IPS-20b (cell line): ENCODE results near the gene MGAT5B.

Experiments
- H3K27ac ChIP-seq: one replicate; pipeline ENCODE4 v1.5.1; 2013; ENCODE audit warnings: low read length
- H3K27me3 ChIP-seq: 2 replicates; pipeline ENCODE4 v1.6.1; 2013; ENCODE audit warnings: mild to moderate bottlenecking, low read length, inconsistent platforms; ENCODE audit not compliant: insufficient read depth
- H3K36me3 ChIP-seq: 2 replicates; pipeline ENCODE4 v1.6.1; 2013; ENCODE audit warnings: low read depth, mild to moderate bottlenecking, inconsistent platforms, low read length, moderate library complexity; ENCODE audit not compliant: insufficient read depth
- H3K4me1 ChIP-seq: 2 replicates; pipeline ENCODE4 v1.6.1; 2013; ENCODE audit warnings: mild to moderate bottlenecking, control low read depth, inconsistent platforms, low read length, moderate library complexity; ENCODE audit not compliant: insufficient read depth
- H3K4me3 ChIP-seq: 2 replicates; pipeline ENCODE4 v1.5.1; 2013; ENCODE audit warnings: mild to moderate bottlenecking, low read length, inconsistent platforms
- H3K9ac ChIP-seq: 2 replicates; pipeline ENCODE4 v1.6.1; 2013; ENCODE audit warnings: low read depth, mild to moderate bottlenecking, inconsistent platforms, low read length, moderate library complexity
- H3K9me3 ChIP-seq: 2 replicates; pipeline ENCODE4 v1.6.1; 2013; ENCODE audit warnings: mild to moderate bottlenecking, low read depth, low read length, inconsistent platforms; ENCODE audit not compliant: insufficient read depth

MGAT5B gene

DNA sequence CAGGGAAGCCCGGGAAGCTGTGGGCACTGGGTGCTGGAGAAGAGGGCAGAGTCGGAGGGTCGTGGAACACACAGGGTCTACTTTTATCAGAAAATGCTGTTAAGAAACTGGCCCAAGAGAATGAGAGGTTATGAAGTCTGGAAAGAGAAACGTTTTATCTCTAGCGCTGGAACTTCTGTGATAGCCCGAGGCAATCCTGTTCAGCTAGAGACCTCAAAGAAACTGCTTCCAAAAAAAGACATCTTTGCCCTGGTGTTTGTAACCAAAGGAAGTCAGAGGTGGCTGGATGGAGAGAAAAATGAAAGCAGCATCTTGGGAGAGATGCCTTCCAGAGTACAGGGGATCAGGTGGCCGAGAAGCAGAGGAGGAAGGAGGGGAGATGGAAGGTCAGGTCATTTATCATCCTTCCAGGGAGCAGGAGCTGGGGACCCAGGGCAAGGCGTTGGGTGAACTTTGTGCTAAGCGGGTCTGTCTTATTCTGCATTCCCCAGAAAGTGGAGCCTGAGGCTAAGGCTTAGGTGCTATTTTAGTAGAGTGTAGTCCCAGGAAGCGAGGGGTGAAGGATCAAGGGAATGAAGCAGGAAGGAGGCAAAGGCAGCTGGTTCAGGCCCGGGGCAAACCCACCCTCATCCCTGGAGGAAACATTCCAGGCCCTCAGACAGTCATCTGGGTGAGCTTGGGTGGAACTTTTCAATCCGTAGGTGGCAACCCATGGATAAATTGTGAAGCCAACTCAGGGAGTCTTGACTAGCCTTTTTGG, 66.5 kb downstream of the MGAT5B start:
- Histone ChIP-seq H3K9ac (no peak overlapping the region), H3K4me3 (no peak overlapping the region), H3K4me1 (no peaks in the 10 kb centered on the region), H3K27me3 (no peaks in the 10 kb centered on the region), H3K36me3 (no peaks in the 10 kb centered on the region), H3K27ac (no peak overlapping the region), H3K9me3 (no peaks in the 10 kb centered on the region)

DNA sequence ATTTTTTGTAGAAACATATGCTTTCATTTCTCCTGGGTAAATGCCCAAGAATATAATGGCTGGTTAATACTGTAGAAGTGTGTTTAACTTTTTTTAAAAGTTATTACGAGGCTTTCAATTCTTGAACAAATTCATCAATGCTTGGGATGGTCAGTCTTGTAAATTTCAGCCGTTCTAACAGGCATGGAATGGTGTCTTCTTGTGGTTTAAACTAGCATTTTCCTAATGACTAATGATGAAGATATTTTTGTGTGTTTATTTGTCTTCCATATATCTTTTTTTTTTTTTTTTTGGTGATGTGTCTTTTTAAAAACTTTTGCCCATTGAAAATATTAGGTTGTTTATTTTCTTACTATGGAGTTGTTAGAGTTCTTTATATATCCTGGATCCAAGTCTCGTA, 67.1 kb downstream of the MGAT5B start:
- H3K4me1 ChIP-seq: no peaks in the 10 kb centered on the region
- no peaks in the 10 kb centered on the region for H3K36me3 ChIP-seq
- no peak overlapping the region for H3K4me3 ChIP-seq
- no peak overlapping the region for H3K9ac ChIP-seq
- H3K27me3 ChIP-seq: no peaks in the 10 kb centered on the region
- no peak overlapping the region for H3K27ac ChIP-seq
- H3K9me3 ChIP-seq: no peaks in the 10 kb centered on the region

DNA sequence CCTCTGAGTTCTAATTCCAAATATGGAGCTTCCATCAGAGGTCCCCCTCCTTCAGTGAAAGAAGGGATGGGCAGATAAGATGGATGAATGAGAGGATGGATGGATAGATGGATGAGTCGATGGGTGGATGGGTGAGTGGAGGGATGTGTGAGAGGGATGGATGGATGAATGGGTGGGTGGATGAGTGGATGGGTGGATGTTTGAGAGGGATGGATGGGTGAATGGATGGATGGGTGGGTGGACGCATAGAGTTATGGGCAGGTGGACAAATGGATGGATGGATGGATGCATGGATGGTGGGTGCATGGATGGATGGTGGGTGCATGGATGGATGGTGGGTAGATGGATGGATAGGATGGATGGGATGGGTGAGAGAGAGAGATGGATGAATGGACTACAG, 69.0 kb downstream of the MGAT5B start:
- H3K27ac ChIP-seq: no peak overlapping the region
- H3K4me1 ChIP-seq: no peaks in the 10 kb centered on the region
- H3K36me3 ChIP-seq: no peaks in the 10 kb centered on the region
- H3K9ac ChIP-seq: no peak overlapping the region
- H3K9me3 ChIP-seq: no peaks in the 10 kb centered on the region
- H3K4me3 ChIP-seq: no peak overlapping the region
- no peaks in the 10 kb centered on the region for H3K27me3 ChIP-seq

DNA sequence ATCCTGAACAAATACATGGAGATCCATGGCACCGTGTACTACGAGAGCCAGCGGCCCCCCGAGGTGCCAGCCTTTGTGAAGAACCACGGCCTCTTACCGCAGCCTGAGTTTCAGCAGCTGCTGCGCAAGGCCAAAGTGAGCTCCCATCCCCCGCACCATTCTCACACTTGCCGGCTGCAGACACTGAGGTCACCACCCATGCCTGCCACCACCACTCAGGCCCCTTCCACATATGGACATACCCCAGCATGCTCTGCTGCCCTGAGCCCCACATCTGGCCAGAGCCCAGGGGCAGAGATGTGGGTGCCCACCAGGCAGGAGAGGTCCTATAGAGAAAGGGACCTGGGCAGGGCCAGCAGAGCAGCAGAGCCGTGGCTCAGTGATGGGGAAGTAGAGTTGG, 69.8 kb downstream of the MGAT5B start:
- no peaks in the 10 kb centered on the region for H3K27me3 ChIP-seq
- no peaks in the 10 kb centered on the region for H3K4me1 ChIP-seq
- H3K9ac ChIP-seq: no peak overlapping the region
- H3K36me3 ChIP-seq: no peaks in the 10 kb centered on the region
- H3K4me3 ChIP-seq: no peak overlapping the region
- H3K9me3 ChIP-seq: no peaks in the 10 kb centered on the region
- H3K27ac ChIP-seq: no peak overlapping the region

DNA sequence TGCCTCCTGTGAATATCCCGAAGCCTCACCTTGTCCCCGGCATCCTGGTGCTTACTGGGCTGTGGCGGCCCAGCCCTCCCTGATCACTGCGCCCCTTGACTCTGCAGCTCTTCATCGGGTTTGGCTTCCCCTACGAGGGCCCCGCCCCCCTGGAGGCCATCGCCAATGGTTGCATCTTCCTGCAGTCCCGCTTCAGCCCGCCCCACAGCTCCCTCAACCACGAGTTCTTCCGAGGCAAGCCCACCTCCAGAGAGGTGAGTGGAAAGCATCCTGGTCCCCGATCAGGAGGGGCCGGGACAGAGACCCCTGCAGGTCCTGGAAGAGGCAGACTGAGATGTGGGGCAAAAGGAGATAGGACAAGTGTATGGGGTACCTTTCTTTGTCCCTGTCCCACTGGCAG, 72.1 kb downstream of the MGAT5B start:
- no peaks in the 10 kb centered on the region for H3K36me3 ChIP-seq
- H3K4me3 ChIP-seq: no peak overlapping the region
- no peaks in the 10 kb centered on the region for H3K9me3 ChIP-seq
- no peaks in the 10 kb centered on the region for H3K27me3 ChIP-seq
- no peak overlapping the region for H3K27ac ChIP-seq
- H3K4me1 ChIP-seq: no peaks in the 10 kb centered on the region
- no peak overlapping the region for H3K9ac ChIP-seq

DNA sequence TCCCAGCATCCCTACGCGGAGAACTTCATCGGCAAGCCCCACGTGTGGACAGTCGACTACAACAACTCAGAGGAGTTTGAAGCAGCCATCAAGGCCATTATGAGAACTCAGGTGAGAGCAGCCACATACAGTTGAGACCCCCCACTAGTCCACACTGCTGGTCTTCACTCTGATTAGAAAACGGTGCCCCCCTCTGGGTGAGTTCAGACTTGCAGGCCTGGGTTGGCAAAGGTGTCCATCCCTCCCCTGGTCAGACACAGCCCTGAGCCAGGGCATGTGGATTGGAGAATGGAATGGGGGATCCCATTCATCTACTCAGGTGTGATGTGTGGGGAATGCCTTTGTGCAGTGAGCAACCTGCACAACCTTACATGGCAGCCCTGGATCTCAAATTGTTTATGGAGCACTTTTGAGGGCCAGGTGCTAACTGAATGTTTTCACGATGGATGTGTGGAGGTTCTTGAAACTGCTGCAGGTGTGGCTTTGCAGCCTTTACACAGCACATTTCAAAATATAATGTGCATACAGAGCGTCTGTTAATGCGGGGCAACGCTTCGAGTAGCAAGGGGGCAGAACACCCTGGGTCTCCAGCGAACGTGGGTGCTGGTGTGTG, 72.6 kb downstream of the MGAT5B start:
- no peak overlapping the region for H3K4me3 ChIP-seq

DNA sequence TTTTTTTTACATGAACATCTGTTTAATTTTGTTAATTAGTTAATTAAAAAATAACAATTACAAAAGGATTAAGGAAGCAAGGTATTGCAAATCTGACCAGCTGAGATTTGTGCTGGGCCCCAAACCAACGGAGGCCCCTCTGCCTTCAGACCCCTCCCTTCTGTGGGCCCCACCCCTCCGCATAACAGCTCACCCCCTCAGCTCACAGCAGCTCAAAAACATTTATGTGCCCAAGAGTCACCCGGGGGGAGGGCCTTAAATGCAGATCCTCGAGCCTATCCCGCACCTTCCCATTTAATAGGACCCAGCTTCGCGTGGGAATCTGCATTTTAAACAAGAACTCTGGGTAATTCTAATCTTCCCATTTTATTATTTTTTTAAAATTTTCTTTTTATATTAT, 75.0 kb downstream of the MGAT5B start:
- no peaks in the 10 kb centered on the region for H3K9me3 ChIP-seq
- no peaks in the 10 kb centered on the region for H3K36me3 ChIP-seq
- no peaks in the 10 kb centered on the region for H3K4me1 ChIP-seq
- no peaks in the 10 kb centered on the region for H3K27me3 ChIP-seq
- H3K27ac ChIP-seq: no peak overlapping the region
- no peak overlapping the region for H3K4me3 ChIP-seq
- no peak overlapping the region for H3K9ac ChIP-seq

More for the DNA sequence above, 72.6 kb downstream of the MGAT5B start:
- H3K36me3 ChIP-seq: no peaks in the 10 kb centered on the region
- H3K9ac ChIP-seq: no peak overlapping the region
- no peaks in the 10 kb centered on the region for H3K4me1 ChIP-seq
- no peaks in the 10 kb centered on the region for H3K27me3 ChIP-seq
- H3K27ac ChIP-seq: no peak overlapping the region
- no peaks in the 10 kb centered on the region for H3K9me3 ChIP-seq

DNA sequence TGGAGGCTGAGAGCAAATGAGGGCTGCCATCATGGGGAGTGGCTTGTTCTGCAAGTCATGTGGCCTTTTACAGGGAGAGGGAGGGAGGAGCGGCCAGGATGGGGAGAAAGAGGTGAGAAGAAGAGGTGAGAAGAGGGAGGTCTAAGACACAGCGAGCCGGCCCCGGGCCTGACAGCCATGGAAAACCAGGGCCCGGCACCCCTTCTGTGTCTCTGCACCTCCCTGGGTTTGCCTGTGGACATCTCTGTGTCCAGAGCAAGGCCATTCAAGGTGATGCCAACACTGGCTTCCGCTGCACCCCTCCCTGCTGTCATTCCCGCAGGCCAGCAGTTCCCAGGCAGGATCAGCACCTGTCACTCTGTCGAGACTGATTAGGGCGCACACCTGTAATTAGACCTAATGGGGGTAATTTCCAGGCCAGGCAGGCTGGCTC, 75.6 kb downstream of the MGAT5B start:
- Histone ChIP-seq H3K4me3 (no peak overlapping the region), H3K4me1 (no peaks in the 10 kb centered on the region), H3K27ac (no peak overlapping the region), H3K9me3 (no peaks in the 10 kb centered on the region), H3K36me3 (no peaks in the 10 kb centered on the region), H3K27me3 (no peaks in the 10 kb centered on the region), H3K9ac (no peak overlapping the region)

DNA sequence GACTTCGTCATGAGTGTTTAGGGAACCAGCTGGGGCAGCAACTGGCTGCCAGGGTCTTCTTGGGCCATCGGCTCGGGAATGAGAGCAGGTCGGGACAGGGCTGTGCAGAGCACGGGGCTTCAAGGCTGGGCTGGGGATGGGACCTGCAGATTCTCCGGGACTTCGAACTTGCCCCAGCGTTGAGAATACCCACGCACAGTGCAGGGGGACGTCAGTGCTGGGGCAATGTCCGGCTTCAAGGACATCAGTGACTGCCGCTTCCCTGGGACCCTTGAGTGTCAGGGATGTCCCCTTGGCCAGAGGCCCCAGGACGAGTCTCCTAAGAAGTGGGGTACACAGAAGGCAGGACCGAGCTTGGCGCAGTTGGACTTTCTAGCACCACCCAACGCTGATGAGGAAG, 76.3 kb downstream of the MGAT5B start:
- H3K36me3 ChIP-seq: no peaks in the 10 kb centered on the region
- no peaks in the 10 kb centered on the region for H3K9me3 ChIP-seq
- no peak overlapping the region for H3K4me3 ChIP-seq
- no peak overlapping the region for H3K9ac ChIP-seq
- H3K27ac ChIP-seq: no peak overlapping the region
- H3K4me1 ChIP-seq: no peaks in the 10 kb centered on the region
- H3K27me3 ChIP-seq: no peaks in the 10 kb centered on the region

DNA sequence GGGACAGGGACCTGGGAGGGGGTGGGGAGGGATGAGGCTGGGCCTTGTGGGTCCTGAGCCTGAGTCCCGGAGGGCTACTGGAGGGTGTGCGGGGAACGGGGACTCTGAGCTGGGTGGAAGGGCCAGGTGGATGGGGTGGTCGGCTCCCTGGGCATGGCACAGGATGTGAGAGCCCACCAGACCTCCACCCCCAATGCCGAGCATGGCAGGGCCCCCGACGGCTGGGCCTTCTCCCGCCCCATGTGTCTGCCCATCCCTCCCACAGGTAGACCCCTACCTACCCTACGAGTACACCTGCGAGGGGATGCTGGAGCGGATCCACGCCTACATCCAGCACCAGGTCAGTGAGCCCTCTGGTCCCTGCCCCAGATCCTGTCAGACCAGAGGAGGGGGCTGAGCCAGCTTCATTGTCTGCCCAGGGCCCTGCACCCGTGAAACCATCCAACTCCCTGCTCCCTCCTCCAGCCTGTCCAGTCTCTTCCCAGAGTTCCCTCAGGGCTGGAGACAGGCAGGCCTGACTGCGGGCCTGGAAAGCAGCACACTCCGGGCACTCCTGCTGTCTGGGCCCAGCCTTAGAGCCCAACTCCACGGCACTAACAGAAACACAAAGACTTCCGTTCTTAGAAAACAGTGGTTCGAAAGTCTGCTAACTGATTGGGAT, 78.0 kb downstream of the MGAT5B start:
- Histone ChIP-seq H3K27ac (no peak overlapping the region), H3K36me3 (no peaks in the 10 kb centered on the region), H3K27me3 (no peaks in the 10 kb centered on the region), H3K4me3 (no peak overlapping the region), H3K4me1 (no peaks in the 10 kb centered on the region), H3K9ac (no peak overlapping the region), H3K9me3 (no peaks in the 10 kb centered on the region)

DNA sequence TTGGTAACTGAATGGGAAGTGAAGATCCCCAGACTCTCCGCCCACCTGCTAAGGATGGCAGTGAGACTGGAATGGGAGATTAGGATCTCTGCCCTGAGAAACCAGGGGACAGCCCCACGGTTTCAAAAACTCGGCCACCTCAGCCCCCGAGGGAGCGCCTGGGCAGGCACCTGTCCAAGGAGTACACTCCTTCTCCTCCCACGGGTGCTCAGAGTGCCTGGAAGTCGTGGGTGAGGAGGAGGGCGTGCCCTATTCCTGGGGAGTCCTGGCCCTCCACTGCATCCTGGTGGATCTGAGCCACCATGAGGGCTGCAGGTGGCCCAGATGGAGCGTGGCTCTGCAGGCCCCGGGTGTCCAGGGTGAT, 78.5 kb downstream of the MGAT5B start:
- H3K9me3 ChIP-seq: no peaks in the 10 kb centered on the region
- no peaks in the 10 kb centered on the region for H3K36me3 ChIP-seq
- no peak overlapping the region for H3K9ac ChIP-seq
- no peaks in the 10 kb centered on the region for H3K27me3 ChIP-seq
- H3K4me3 ChIP-seq: no peak overlapping the region
- no peak overlapping the region for H3K27ac ChIP-seq
- H3K4me1 ChIP-seq: no peaks in the 10 kb centered on the region

DNA sequence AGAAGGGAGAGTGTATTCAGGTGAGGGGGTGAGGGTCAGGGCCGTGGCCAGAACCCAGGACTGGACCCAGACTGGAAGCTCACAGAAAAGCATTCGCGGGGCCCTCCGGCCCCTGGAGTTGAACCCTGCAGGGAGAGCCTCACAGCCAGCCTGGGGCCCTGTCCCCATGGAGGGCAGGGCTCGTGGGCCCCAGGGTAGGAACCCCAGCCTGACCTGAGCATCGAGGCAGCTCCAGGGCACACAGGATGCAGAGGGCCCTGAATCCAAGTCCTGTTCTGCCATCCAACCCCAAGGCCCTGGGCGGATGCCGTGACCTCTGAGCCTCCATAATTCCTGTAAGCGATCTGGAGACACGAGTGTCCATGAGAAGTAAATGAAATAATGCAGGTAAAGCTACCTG, 79.1 kb downstream of the MGAT5B start:
- Histone ChIP-seq H3K4me3 (no peak overlapping the region), H3K27me3 (no peaks in the 10 kb centered on the region), H3K9ac (no peak overlapping the region), H3K4me1 (no peaks in the 10 kb centered on the region), H3K9me3 (no peaks in the 10 kb centered on the region), H3K27ac (no peak overlapping the region), H3K36me3 (no peaks in the 10 kb centered on the region)
